Activated T-cell treated with anti-CD3 and anti-CD28 coated beads for 24 hours (primary cell): Measurements from ENCODE around the gene EXD1.
"Not testable (repeated sequence)": the region's sequence is repeated elsewhere in the genome, so short reads cannot be mapped to it uniquely, and the experiment has no call there.

ENCODE experiments used
- DNase-seq: peaks from one replicate; pipeline ENCODE4 v3.0.0-alpha.2; 2020; ENCODE audit warnings: low read depth

EXD1 gene

GRCh38 chr15:41230650-41231421, at the start of gene EXD1, which contains the start of gene CHP1:
Gene EXD1, minus strand, starts transcription at chr15:41230757. Its CDS starts 4,182 bp downstream, at chr15:41226575.
Gene CHP1, plus strand, starts transcription at chr15:41231268. Its CDS starts 115 bp downstream, at chr15:41231383.
- peak; percentile 96 for DNase-seq

GRCh38 chr15:41279535-41280283, 49.2 kb upstream of the EXD1 start:
- no peak for DNase-seq

GRCh38 chr15:41278319-41278718, 47.8 kb upstream of the EXD1 start:
- DNase-seq = no peak

- DNase-seq = no peak
Observed at GRCh38 chr15:41276831-41277230, 46.3 kb upstream of the EXD1 start.

- DNase-seq = no peak
Observed at GRCh38 chr15:41269887-41270286, 39.3 kb upstream of the EXD1 start.

GRCh38 chr15:41263891-41264351, 33.4 kb upstream of the EXD1 start:
- no peak for DNase-seq

GRCh38 chr15:41262571-41262970, 32.0 kb upstream of the EXD1 start:
- DNase-seq = no peak

GRCh38 chr15:41260924-41261323, 30.4 kb upstream of the EXD1 start:
- not testable (repeated sequence) for DNase-seq

GRCh38 chr15:41259546-41260189, 29.1 kb upstream of the EXD1 start:
- no peak for DNase-seq

GRCh38 chr15:41258750-41259471, 28.4 kb upstream of the EXD1 start:
- no peak for DNase-seq

- DNase-seq = no peak
Observed at GRCh38 chr15:41256577-41257038, 26.1 kb upstream of the EXD1 start.

GRCh38 chr15:41256103-41256502, 25.5 kb upstream of the EXD1 start:
- DNase-seq = no peak

GRCh38 chr15:41254560-41254959, 24.0 kb upstream of the EXD1 start:
- DNase-seq = no peak

- no peak for DNase-seq
Observed at GRCh38 chr15:41251411-41251810, 20.9 kb upstream of the EXD1 start.

GRCh38 chr15:41250745-41251144, 20.2 kb upstream of the EXD1 start:
- not testable (repeated sequence) for DNase-seq

GRCh38 chr15:41241221-41241964, 10.8 kb upstream of the EXD1 start:
- DNase-seq = no peak

GRCh38 chr15:41238100-41238499, 7.5 kb upstream of the EXD1 start:
- DNase-seq = no peak

- DNase-seq = no peak
Observed at GRCh38 chr15:41235929-41236328, 5.4 kb upstream of the EXD1 start.

GRCh38 chr15:41235228-41235627, 4.7 kb upstream of the EXD1 start:
- not testable (repeated sequence) for DNase-seq

- DNase-seq = no peak
Observed at GRCh38 chr15:41233367-41233771, 2.8 kb upstream of the EXD1 start.
